Liver (tissue), 9 donors: ENCODE results near the gene TPCN1. TPM values are rescaled to one million over a fixed set of nuclear protein-coding genes. Genes with fewer than 3 reads are reported as not detected.

Experiments used
- DNase-seq: peaks from one replicate; pipeline ENCODE4 v3.0.0-alpha.2; 2017; ENCODE audit warnings: low spot score
- H3K27ac ChIP-seq, 2 donors: one replicate each; pipeline ENCODE4 v1.7.0; 2013; ENCODE audit warnings: inconsistent platforms in 2 of 2, low read length in 2 of 2, control low read depth in 1 of 2, low read depth in 1 of 2, mild to moderate bottlenecking in 1 of 2
- H3K27me3 ChIP-seq, 4 donors: one replicate each; pipeline versions ENCODE4 v1.6.1 to v1.7.0; 2013; ENCODE audit warnings: low read length in 3 of 4, inconsistent platforms in 1 of 4, mild to moderate bottlenecking in 1 of 4, moderate library complexity in 1 of 4; ENCODE audit not compliant: control insufficient read depth in 4 of 4, insufficient read depth in 4 of 4
- H3K36me3 ChIP-seq, 4 donors: one replicate each; pipeline versions ENCODE4 v1.6.1 to v1.7.0; 2013; ENCODE audit warnings: low read length in 3 of 4, mild to moderate bottlenecking in 3 of 4, low read depth in 1 of 4, moderate library complexity in 1 of 4; ENCODE audit not compliant: control insufficient read depth in 4 of 4, insufficient read depth in 3 of 4
- H3K4me1 ChIP-seq, 4 donors: one replicate each; pipeline versions ENCODE4 v1.6.1 to v1.7.0; 2013; ENCODE audit warnings: low read length in 3 of 4, mild to moderate bottlenecking in 3 of 4, moderate library complexity in 1 of 4; ENCODE audit not compliant: control insufficient read depth in 4 of 4, insufficient read depth in 4 of 4
- H3K4me3 ChIP-seq, 3 donors: one replicate each; pipeline versions ENCODE4 v1.6.1 to v1.7.0; 2013; ENCODE audit warnings: low read length in 3 of 3, control low read depth in 1 of 3, low read depth in 1 of 3, mild to moderate bottlenecking in 1 of 3
- H3K9ac ChIP-seq, 2 donors: one replicate each; pipeline ENCODE4 v1.7.0; 2013; ENCODE audit warnings: low read length in 2 of 2, mild to moderate bottlenecking in 2 of 2, moderate library complexity in 2 of 2, control low read depth in 1 of 2, low read depth in 1 of 2
- H3K9me3 ChIP-seq, 4 donors: one replicate each; pipeline versions ENCODE4 v1.6.1 to v1.7.0; 2013; ENCODE audit warnings: low read length in 3 of 4; ENCODE audit not compliant: control insufficient read depth in 4 of 4
- CTCF ChIP-seq: fragments of 150-350 bp; IDR thresholded peaks from 2 replicates; pipeline ENCODE4 v1.5.1; 2017; ENCODE audit warnings: improper control_type of control experiment, low read depth, low read length; ENCODE audit not compliant: missing input control
- EGR1 ChIP-seq, 2 donors: IDR thresholded peaks; 2 replicates each; pipeline ENCODE4 v1.6.1; 2016 to 2018; ENCODE audit warnings: antibody characterized with exemption in 2 of 2, low read depth in 2 of 2
- FOXA1 ChIP-seq: IDR thresholded peaks from 2 replicates; pipeline ENCODE4 v1.6.1; 2016; ENCODE audit warnings: antibody characterized with exemption
- FOXA2 ChIP-seq: IDR thresholded peaks from 2 replicates; pipeline ENCODE4 v1.6.1; 2016; ENCODE audit warnings: antibody characterized with exemption
- GABPA ChIP-seq, 2 donors: IDR thresholded peaks in 1 of 2; conservative IDR thresholded peaks in 1 of 2; 2 replicates each; pipeline ENCODE4 v1.6.1; 2016; ENCODE audit warnings: antibody characterized with exemption in 2 of 2, mild to moderate bottlenecking in 1 of 2, moderate library complexity in 1 of 2
- HNF4A ChIP-seq, 2 donors: conservative IDR thresholded peaks; 2 replicates each; pipeline ENCODE4 v1.6.1; 2016; ENCODE audit warnings: antibody characterized with exemption in 2 of 2, mild to moderate bottlenecking in 2 of 2
- HNF4G ChIP-seq: IDR thresholded peaks from 2 replicates; pipeline ENCODE4 v1.6.1; 2016; ENCODE audit warnings: antibody characterized with exemption
- JUND ChIP-seq, 2 donors: IDR thresholded peaks; 2 replicates each; pipeline ENCODE4 v1.6.1; 2016; ENCODE audit warnings: antibody characterized with exemption in 2 of 2
- MAX ChIP-seq: IDR thresholded peaks from 2 replicates; pipeline ENCODE4 v1.6.1; 2016; ENCODE audit warnings: antibody characterized with exemption
- NR2F2 ChIP-seq: IDR thresholded peaks from 2 replicates; pipeline ENCODE4 v1.6.1; 2016; ENCODE audit warnings: antibody characterized with exemption
- RAD21 ChIP-seq, 2 donors: IDR thresholded peaks; 2 replicates each; pipeline ENCODE4 v1.6.1; 2016; ENCODE audit warnings: antibody characterized with exemption in 2 of 2, mild to moderate bottlenecking in 2 of 2
- REST ChIP-seq: IDR thresholded peaks from 2 replicates; pipeline ENCODE4 v1.6.1; 2016; ENCODE audit warnings: antibody characterized with exemption, mild to moderate bottlenecking
- SP1 ChIP-seq: IDR thresholded peaks from 2 replicates; pipeline ENCODE4 v1.6.1; 2018; ENCODE audit warnings: antibody characterized with exemption, mild to moderate bottlenecking
- TAF1 ChIP-seq: conservative IDR thresholded peaks from 2 replicates; pipeline ENCODE4 v1.6.1; 2016; ENCODE audit warnings: antibody characterized with exemption, mild to moderate bottlenecking
- ZBTB33 ChIP-seq: IDR thresholded peaks from 2 replicates; pipeline ENCODE4 v1.6.1; 2016; ENCODE audit warnings: antibody characterized with exemption
- WGBS: extraction: QIAGEN DNeasy Blood & Tissue Kit; methylation state at CpG from one replicate; pipeline ENCODE4 v1.1.7; 2013; 5-methylcytosine and 5-hydroxymethylcytosine counted together
- polyA plus RNA-seq, 2 donors: library from polyadenylated mRNA; stranded (reverse) in 1 of 2; unstranded in 1 of 2; fragments of 200-250 nt in 1 of 2; fragments of >200 nt in 1 of 2; fragmentation: Nextera tagmentation in 1 of 2; extraction: Ambion mirVana in 1 of 2; gene quantifications; one replicate each; pipeline versions ENCODE4 v1.2.1 to v1.2.3, GENCODE V29; 2013 to 2015
- total RNA-seq, 2 donors: library from RNA; depleted of rRNA; stranded (reverse); fragments of >200 nt; gene quantifications; one replicate each; pipeline ENCODE4 v1.2.3, GENCODE V29; 2014
- TF ChIP-seq, protein P1 (sequence below): IDR thresholded peaks from 2 replicates; pipeline ENCODE4 v1.6.1; 2016; ENCODE audit warnings: antibody characterized with exemption
- donor health status: healthy.
- donor health status: healthy.
- donor health status: healthy.
- donor health status: healthy.
- donor health status: healthy.

Gene TPCN1
- total and polyA plus RNA-seq, 4 donors, result 8.6 to 19.2 (median 13.7) TPM

DNA sequence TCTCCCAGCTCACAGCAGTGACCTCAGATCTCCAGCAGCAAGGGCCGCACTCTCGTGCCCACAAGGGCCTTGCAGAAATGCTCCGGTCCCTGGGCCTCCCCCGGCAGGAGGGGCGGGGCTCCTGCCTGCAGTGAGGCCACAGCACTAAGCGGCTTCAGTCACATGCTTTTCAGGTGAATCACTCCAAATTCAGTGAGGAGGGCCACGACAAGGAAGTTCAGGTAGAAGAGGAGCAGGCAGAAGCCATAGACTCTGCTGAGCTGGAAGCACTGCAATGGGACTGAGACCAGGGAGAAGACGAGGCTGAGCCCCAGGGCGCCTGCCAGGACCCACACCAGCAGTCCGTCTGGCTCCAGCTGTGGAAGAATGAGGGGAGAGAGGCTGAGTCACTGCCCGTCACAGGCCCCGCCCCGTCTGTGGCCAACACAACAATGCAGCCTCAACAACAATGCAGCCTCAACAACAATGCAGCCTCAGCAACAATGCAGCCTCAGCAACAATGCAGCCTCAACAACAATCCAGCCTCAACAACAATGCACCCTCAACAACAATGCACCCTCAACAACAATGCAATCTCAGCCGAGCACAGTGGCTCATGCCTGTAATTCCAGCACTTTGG lies 78.5 kb downstream of the TPCN1 start:
- Histone ChIP-seq H3K9ac (no peak overlapping the region), H3K4me3 (no peak overlapping the region), H3K36me3 (peaks cover 0 to 20% (median 5%) of the 10 kb centered on the region in 4 donors), H3K4me1 (peaks cover 9 to 27% (median 20%) of the 10 kb centered on the region in 4 donors), H3K27me3 (no peaks in the 10 kb centered on the region), H3K9me3 (no peaks in the 10 kb centered on the region), H3K27ac (no peak overlapping the region)
- TF ChIP-seq FOXA2 (no peak), RAD21 (IDR thresholded peaks at IDR 0.05) (no peak), GABPA (IDR thresholded peaks at IDR 0.05 in 1 of 2, conservative IDR thresholded peaks at IDR 0.05 in 1 of 2) (no peak), HNF4A (conservative IDR thresholded peaks at IDR 0.05) (no peak), EGR1 (IDR thresholded peaks at IDR 0.05; ENCODE audit: low read depth in 2 of 2) (no peak), SP1 (no peak), HNF4G (no peak), JUND (IDR thresholded peaks at IDR 0.05) (no peak), TAF1 (no peak), MAX (no peak), ZBTB33 (no peak), FOXA1 (no peak), REST (no peak), CTCF (no peak), NR2F2 (no peak)
- TF ChIP-seq, protein P1, sequence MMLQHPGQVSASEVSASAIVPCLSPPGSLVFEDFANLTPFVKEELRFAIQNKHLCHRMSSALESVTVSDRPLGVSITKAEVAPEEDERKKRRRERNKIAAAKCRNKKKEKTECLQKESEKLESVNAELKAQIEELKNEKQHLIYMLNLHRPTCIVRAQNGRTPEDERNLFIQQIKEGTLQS, result no peak
- no peak for DNase-seq
- 82% methylated on average over 14 of the region's 14 CpGs for WGBS
